ENCODE data around the gene COPG1.
"Not testable (repeated sequence)": the region's sequence is repeated elsewhere in the genome, so short reads cannot be mapped to it uniquely, and the experiment has no call there.

The COPG1 gene

DNA sequence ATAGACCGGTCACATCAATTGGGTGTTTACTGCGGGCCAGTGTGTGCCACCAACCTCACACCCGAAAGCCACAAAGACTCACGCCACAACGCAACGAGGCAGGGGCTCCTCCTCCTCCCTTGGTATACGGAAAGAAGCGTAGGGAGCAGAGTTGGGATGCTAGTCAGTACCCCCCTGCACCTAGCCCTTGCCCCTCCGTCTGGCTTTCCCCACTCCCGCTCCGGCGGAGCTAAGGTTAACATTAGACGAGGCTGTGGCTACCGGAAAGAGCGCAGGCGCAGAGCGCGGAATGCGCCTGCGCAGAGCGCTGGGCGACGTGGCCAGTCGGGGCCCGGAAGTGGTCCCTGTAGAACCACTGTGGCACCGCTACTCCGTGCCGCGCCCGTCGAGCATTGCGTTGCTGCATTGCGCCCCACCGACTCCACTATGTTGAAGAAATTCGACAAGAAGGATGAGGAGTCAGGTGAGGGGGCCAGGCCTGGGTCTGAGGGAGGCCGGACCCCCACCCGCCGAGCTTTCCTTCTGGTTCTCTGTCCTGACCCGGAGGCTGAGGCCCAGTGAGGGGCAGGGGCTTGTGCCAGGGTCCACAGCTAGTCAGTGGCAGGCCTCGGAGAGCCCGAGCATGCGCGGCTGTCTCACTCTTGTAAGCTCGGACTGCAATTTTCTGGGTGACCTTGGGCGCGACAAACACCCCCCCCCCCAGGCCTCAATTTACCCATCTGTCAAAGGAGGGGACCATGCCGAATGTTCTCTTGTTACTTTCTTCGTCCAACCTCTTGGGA lies at the start of gene COPG1:
COPG1 (plus strand) TSS at position 323 of the 782 bp plus-strand sequence; CDS start at position 427, 104 bp downstream.
- peak; percentile 75 to 85 for DNase-seq (ENCODE audit: low read depth in 2 of 2)

GRCh38 chr3:129204473-129204872 lies 44.9 kb upstream of the COPG1 start:
- DNase-seq (ENCODE audit: low read depth in 2 of 2): no peak

- no peak for DNase-seq (ENCODE audit: low read depth in 2 of 2)
Measured at GRCh38 chr3:129205109-129205832, 44.1 kb upstream of the COPG1 start.

- no peak for DNase-seq (ENCODE audit: low read depth in 2 of 2)
Measured at GRCh38 chr3:129207479-129207878, 41.9 kb upstream of the COPG1 start.

GRCh38 chr3:129211345-129211744 lies 38.1 kb upstream of the COPG1 start:
- DNase-seq (ENCODE audit: low read depth in 2 of 2): no peak

DNA sequence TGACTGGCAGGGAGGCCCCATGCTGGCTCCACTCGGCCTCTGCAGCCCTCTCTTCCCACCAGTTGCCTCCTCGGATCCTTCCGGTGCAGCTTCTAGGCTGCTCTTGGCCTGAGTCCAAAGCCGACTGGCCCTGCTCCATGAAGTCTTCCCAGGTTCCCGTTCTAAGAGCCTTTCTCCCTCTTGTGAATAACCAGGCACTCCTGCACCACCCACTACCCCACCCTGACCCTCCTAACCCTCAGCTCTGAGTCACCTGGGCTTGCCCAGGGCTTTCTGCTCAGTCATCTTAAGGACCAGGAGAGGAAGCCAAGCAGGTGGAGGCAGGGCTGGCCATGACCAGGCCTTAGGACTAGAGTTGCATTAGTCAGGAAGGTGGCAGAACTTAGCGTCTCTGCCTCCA lies 37.6 kb upstream of the COPG1 start:
- DNase-seq (ENCODE audit: low read depth in 2 of 2): no peak

- no peak for DNase-seq (ENCODE audit: low read depth in 2 of 2)
Measured at GRCh38 chr3:129213238-129213637, 36.2 kb upstream of the COPG1 start.

DNA sequence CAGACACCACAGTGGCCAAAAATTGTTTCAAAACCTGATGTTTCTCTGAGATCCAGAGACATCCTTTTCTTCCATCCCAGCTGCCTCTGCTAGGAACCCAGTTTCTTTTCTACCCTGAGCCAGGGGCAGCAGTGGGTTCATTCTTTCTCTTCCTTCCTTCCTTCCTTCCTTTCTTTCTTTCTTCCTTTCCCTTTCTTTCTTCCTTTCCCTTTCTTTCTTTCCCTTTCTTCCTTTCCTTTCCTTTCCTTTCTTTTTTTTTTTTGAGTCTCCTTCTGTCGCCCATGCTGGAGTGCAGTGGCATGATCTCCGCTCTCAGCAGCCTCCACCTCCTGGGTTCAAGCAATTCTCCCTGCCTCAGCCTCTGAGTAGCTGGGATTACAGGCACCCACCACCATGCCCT lies 30.7 kb upstream of the COPG1 start:
- no peak for DNase-seq (ENCODE audit: low read depth in 2 of 2)

GRCh38 chr3:129224387-129224786 lies 25.0 kb upstream of the COPG1 start:
- not testable (repeated sequence) for DNase-seq (ENCODE audit: low read depth in 2 of 2)

GRCh38 chr3:129224984-129225393 lies 24.4 kb upstream of the COPG1 start:
- DNase-seq (ENCODE audit: low read depth in 2 of 2): no peak

DNA sequence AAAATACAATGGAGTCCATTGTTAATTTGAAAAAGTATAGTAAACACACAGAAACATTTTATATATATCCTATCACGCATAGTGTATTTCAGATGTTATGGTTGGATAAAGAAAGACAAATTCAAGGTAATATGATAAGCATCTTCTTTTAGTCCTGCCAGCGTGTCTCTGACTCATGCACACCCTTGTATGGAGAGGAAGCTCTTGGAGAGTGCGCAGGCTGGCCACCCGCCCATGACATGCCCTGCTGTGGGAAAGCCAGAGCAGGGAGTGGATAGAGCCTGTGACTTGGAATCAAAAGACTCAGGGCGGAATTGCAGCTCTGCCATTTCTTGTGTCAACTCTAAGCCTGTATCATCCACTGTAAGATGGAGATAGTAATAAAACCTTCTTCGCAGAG lies 23.0 kb upstream of the COPG1 start:
- no peak for DNase-seq (ENCODE audit: low read depth in 2 of 2)

- no peak for DNase-seq (ENCODE audit: low read depth in 2 of 2)
Measured at GRCh38 chr3:129228891-129229585, 20.4 kb upstream of the COPG1 start.

DNA sequence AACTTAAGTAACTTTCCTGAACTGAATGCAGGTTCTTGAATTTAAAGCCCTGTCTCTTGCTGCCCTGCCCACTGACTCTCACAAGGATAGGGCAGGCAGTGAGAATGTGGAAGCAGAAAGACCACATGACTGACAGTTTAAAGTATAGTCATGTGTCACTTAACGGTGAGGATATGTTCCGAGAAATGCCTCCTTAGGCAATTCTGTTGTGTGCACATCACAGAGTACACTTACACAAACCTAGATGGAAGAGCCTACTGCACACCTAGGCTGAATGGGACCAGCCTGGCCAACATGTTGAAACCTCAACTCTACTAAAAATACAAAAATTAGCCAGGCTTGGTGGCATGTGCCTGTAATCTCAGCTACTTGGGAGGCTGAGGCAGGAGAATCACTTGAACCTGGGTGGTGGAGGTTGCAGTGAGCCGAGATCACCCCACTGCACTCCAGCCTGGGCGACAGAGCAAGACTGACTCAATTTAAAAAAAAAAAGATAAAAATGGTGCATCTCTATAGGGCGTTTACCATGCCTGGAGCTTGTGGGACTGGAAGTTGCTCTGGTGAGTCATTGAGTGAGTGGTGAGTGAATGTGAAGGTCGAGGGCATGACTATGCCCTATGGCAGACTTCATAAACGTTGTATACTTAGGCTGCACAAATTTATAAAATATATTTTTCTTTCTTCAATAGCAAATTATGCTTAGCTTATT lies 18.9 kb upstream of the COPG1 start:
- DNase-seq (ENCODE audit: low read depth in 2 of 2): peak in 1 of 2 donors; percentile 34

DNA sequence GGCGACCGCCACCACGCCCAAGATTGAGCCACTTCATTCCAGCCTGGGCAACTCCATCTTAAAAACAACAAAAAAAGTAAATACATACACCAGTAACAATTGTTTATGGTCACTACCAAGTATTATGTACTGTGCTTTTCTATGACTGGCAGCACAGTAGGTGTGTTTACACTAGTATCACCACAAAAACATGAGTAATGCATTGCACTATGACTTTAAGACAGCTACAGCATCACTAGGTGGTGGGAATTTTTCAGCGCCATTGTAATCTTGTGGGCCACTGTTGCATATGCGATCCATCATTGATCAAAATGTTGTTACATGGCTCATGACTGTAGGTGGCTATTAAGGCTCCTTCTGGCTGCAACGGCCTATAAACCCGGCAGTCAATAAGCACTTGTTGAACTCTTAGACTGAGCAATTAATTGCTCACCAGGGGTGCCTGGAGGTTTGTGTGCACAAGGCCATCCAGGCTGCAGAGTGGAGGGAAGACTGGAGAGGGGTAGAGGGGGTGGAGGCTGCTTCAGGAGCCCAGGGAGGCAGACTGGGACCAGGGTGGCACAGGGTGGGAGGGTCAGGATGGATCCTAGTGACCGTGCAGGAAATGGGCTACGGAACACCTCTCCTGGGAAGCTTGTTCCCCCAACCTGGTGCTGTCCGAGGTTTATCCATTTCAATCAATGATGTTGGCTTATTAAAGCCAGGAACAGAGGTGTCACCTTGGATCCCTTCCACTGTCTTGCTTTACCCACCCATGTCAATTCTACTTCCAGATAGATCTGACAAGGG lies 17.9 kb upstream of the COPG1 start:
- no peak for DNase-seq (ENCODE audit: low read depth in 2 of 2)

- DNase-seq (ENCODE audit: low read depth in 2 of 2): no peak
Measured at GRCh38 chr3:129233538-129233937, 15.9 kb upstream of the COPG1 start.

- no peak for DNase-seq (ENCODE audit: low read depth in 2 of 2)
Measured at GRCh38 chr3:129234441-129234840, 15.0 kb upstream of the COPG1 start.

- no peak for DNase-seq (ENCODE audit: low read depth in 2 of 2)
Measured at GRCh38 chr3:129235344-129235917, 14.0 kb upstream of the COPG1 start.

- no peak for DNase-seq (ENCODE audit: low read depth in 2 of 2)
Measured at GRCh38 chr3:129238945-129239705, 10.3 kb upstream of the COPG1 start.

DNA sequence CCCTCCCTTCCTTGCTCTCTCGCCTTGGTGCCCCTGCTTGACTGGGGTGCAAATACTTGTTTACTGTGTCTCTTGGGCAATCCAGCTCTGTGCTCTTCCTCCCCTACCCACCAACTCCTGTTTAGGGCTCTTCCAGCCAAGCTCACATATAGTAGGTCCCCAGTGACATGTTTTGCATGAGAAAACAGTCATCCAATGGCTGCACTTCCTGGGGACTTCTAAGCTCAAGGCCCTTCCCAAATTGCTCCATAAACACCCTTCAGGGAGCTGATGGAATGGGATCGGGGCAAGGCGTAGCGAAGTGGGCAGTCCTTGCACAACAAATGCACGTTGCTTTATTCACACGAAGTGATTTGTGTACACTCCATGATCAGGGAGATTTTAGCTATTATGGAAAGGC lies 9.4 kb upstream of the COPG1 start:
- DNase-seq (ENCODE audit: low read depth in 2 of 2): no peak

GRCh38 chr3:129240436-129240835 lies 9.0 kb upstream of the COPG1 start:
- no peak for DNase-seq (ENCODE audit: low read depth in 2 of 2)
